Measurements from ENCODE around the gene EP400. TPM values are rescaled to one million over a fixed set of nuclear protein-coding genes. Genes with fewer than 3 reads are reported as not detected.
"Not testable (repeated sequence)": the region's sequence is repeated elsewhere in the genome, so short reads cannot be mapped to it uniquely, and the experiment has no call there.

The EP400 gene
- total RNA-seq, 1 experiment from 2014 or later: 60.5 TPM

GRCh38 chr12:131947482-131948027 lies 2.2 kb upstream of the EP400 start:
- no TSS peak for BruUV-seq (replicated peaks)
- Mint-ChIP-seq H3K27me3 (ENCODE audit: insufficient read depth, unreplicated experiment) (no peaks in the 10 kb centered on the region), H3K4me1 (ENCODE audit: low read depth, unreplicated experiment) (no peaks in the 10 kb centered on the region), H3K36me3 (ENCODE audit: insufficient read depth, unreplicated experiment) (peaks cover 28% of the 10 kb centered on the region), H3K4me3 (ENCODE audit: unreplicated experiment) (no peak overlapping the region), H3K27ac (ENCODE audit: unreplicated experiment) (no peak overlapping the region), H3K9me3 (ENCODE audit: unreplicated experiment) (no peaks in the 10 kb centered on the region)
- intact Hi-C loops (cut with micrococcal nuclease; ENCODE audit: unreplicated experiment): loop anchor here (2.0 kb wide), 1 partner anchor 113 kb away; no protein-coding TSS in a partner anchor
- Histone ChIP-seq H3K4me3 (ENCODE audit: low read depth, low read length) (no peak overlapping the region), H3K36me3 (ENCODE audit: control insufficient read depth, insufficient read depth, low read length) (no peaks in the 10 kb centered on the region), H3K9me3 (no peaks in the 10 kb centered on the region), H3K4me1 (peaks cover 5% of the 10 kb centered on the region), H3K27me3 (replicated peaks; ENCODE audit: control insufficient read depth, insufficient read depth, low read length) (no peaks in the 10 kb centered on the region)
- ChIA-PET POLR2A (no interaction called here), CTCF (interaction anchor here (0.7 kb wide), 1 partner anchor 326 kb away, joined by 3 read pairs; no protein-coding TSS in a partner anchor)
- DNase-seq: peak in 1 of 2 experiments; percentile 19
- no peak for TF ChIP-seq CTCF (IDR thresholded peaks at IDR 0.05; ENCODE audit: insufficient read depth in 1 of 2, low read depth in 1 of 2, low read length in 1 of 2, severe bottlenecking in 1 of 2, unreplicated experiment in 1 of 2)

DNA sequence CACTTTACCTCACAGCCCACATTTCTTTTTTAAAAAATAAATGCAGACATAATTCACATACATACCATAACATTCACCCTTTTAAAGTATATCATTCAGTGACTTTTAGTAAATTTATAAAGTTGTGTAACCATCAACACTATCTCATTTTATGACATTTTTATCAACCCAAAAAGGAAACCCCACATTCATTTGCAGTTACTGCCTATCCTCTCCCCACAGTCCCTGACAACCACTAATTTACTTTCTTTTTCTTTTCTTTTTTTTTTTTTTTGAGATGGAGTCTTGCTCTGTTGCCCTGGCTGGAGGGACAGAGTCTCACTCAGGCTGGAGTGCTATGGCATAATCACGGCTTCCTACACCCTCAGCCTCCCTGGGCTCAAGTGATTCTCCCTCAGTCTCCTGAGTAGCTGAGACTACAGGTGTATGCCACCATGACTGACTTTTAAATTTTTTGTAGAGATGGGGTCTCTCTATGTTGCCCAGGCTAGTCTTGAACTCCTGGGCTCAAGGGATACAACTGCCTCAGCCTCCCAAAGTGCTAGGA lies 1.5 kb upstream of the EP400 start:
- intact Hi-C loops (cut with micrococcal nuclease; ENCODE audit: unreplicated experiment): loop anchor here (2.0 kb wide), 1 partner anchor 113 kb away; no protein-coding TSS in a partner anchor
- no TSS peak for BruUV-seq (replicated peaks)
- ChIA-PET CTCF (no interaction called here), POLR2A (no interaction called here)
- no peaks in the 10 kb centered on the region for H3K36me3 ChIP-seq (ENCODE audit: control insufficient read depth, insufficient read depth, low read length)
- H3K9me3 ChIP-seq: no peaks in the 10 kb centered on the region
- DNase-seq: no peak
- Mint-ChIP-seq H3K27me3 (ENCODE audit: insufficient read depth, unreplicated experiment) (no peaks in the 10 kb centered on the region), H3K36me3 (ENCODE audit: insufficient read depth, unreplicated experiment) (peaks cover 21% of the 10 kb centered on the region), H3K4me1 (ENCODE audit: low read depth, unreplicated experiment) (no peaks in the 10 kb centered on the region), H3K9me3 (ENCODE audit: unreplicated experiment) (no peaks in the 10 kb centered on the region), H3K27ac (ENCODE audit: unreplicated experiment) (no peak overlapping the region), H3K4me3 (ENCODE audit: unreplicated experiment) (no peak overlapping the region)
- no peak for TF ChIP-seq CTCF (IDR thresholded peaks at IDR 0.05; ENCODE audit: insufficient read depth in 1 of 2, low read depth in 1 of 2, low read length in 1 of 2, severe bottlenecking in 1 of 2, unreplicated experiment in 1 of 2)
- no peaks in the 10 kb centered on the region for H3K27me3 ChIP-seq (replicated peaks; ENCODE audit: control insufficient read depth, insufficient read depth, low read length)
- no peak overlapping the region for H3K4me3 ChIP-seq (ENCODE audit: low read depth, low read length)
- H3K4me1 ChIP-seq: peaks cover 5% of the 10 kb centered on the region

GRCh38 chr12:131948713-131949430 lies 870 bp upstream of the EP400 start:
- peak overlapping the region; percentile 36 for H3K4me3 ChIP-seq (ENCODE audit: low read depth, low read length)
- H3K9me3 ChIP-seq; H3K4me1 ChIP-seq; H3K9me3 Mint-ChIP-seq (ENCODE audit: unreplicated experiment); H3K27me3 Mint-ChIP-seq (ENCODE audit: insufficient read depth, unreplicated experiment); H3K27me3 ChIP-seq (replicated peaks; ENCODE audit: control insufficient read depth, insufficient read depth, low read length); H3K36me3 ChIP-seq (ENCODE audit: control insufficient read depth, insufficient read depth, low read length); DNase-seq; H3K27ac Mint-ChIP-seq (ENCODE audit: unreplicated experiment); H3K4me1 Mint-ChIP-seq (ENCODE audit: low read depth, unreplicated experiment); BruUV-seq (replicated peaks): not testable (repeated sequence)
- peaks cover 14% of the 10 kb centered on the region for H3K36me3 Mint-ChIP-seq (ENCODE audit: insufficient read depth, unreplicated experiment)
- ChIA-PET CTCF (interaction anchor here (1.9 kb wide), 1 partner anchor 112 kb away, joined by 5 read pairs; no protein-coding TSS in a partner anchor), POLR2A (interaction anchor here (0.5 to 0.6 kb wide), 2 partner anchors 31 to 113 kb away, joined by 3 read pairs; no protein-coding TSS in a partner anchor)
- intact Hi-C loops (cut with micrococcal nuclease; ENCODE audit: unreplicated experiment): loop anchor here (1.0 to 2.0 kb wide), 2 partner anchors 20 to 114 kb away; partner anchors contain the start of gene PUS1
- H3K4me3 Mint-ChIP-seq (ENCODE audit: unreplicated experiment): peak overlapping the region; percentile 81

Measured in Caco-2 (cell line).